ENCODE measurements around the gene ARAP1.

- TF ChIP-seq, protein P1, sequence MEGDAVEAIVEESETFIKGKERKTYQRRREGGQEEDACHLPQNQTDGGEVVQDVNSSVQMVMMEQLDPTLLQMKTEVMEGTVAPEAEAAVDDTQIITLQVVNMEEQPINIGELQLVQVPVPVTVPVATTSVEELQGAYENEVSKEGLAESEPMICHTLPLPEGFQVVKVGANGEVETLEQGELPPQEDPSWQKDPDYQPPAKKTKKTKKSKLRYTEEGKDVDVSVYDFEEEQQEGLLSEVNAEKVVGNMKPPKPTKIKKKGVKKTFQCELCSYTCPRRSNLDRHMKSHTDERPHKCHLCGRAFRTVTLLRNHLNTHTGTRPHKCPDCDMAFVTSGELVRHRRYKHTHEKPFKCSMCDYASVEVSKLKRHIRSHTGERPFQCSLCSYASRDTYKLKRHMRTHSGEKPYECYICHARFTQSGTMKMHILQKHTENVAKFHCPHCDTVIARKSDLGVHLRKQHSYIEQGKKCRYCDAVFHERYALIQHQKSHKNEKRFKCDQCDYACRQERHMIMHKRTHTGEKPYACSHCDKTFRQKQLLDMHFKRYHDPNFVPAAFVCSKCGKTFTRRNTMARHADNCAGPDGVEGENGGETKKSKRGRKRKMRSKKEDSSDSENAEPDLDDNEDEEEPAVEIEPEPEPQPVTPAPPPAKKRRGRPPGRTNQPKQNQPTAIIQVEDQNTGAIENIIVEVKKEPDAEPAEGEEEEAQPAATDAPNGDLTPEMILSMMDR (IDR thresholded peaks at IDR 0.05 in 4 of 5, conservative IDR thresholded peaks at IDR 0.05 in 1 of 5): no peak
- TF ChIP-seq POLR2A (IDR thresholded peaks at IDR 0.05): no peak
These were observed 63.7 kb downstream of the ARAP1 start for GRCh38 chr11:72688486-72688885.

All from gastrocnemius medialis (tissue), 4 donors.